NCI-H2081 treated with DMSO at 0.1 percent for 48 hours (cell line): Measurements from ENCODE around the gene HNMT.
"Not testable (repeated sequence)": the region's sequence is repeated elsewhere in the genome, so short reads cannot be mapped to it uniquely, and the experiment has no call there.

Experiments
- DNase-seq: peaks from one replicate; lab custom pipeline; 2025; lab: John Stamatoyannopoulos, UW

HNMT gene

DNA sequence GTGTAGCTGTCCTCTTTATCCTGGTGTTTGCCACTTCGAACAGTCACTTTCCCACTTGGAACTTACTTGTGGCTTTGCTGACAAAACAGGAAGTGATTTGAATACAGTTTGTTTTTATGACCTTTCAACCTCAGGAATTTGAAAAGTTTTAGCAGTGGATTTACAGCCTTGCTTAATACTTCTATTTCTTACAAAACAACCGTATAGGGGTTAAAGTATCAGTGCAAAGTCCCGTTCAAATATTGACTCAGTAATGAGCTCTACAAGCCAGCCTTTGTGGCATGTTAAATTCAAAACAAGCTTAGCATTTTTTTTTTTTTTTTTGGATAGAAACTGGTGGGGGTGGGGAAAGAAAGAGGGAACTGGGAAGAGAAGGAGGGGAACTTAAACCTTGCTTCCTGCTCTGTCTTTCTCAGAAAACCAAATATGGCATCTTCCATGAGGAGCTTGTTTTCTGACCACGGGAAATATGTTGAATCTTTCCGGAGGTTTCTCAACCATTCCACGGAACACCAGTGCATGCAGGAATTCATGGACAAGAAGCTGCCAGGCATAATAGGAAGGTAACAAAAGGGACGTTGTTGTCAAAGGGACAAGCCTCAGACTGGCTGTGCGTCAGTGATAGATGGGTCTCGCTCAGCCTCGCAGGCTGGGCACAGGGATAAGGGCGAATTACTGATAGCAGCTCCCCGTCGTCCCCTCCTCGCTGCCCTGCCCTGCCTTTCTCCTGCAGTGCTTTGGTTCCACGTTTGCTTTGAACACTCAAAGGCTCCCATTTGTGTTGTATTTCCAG, at the start of gene HNMT:
Gene HNMT, plus strand, starts transcription at position 408 of the 793 bp plus-strand sequence. Its CDS starts 19 bp downstream, at position 427.
- DNase-seq = no peak

DNA sequence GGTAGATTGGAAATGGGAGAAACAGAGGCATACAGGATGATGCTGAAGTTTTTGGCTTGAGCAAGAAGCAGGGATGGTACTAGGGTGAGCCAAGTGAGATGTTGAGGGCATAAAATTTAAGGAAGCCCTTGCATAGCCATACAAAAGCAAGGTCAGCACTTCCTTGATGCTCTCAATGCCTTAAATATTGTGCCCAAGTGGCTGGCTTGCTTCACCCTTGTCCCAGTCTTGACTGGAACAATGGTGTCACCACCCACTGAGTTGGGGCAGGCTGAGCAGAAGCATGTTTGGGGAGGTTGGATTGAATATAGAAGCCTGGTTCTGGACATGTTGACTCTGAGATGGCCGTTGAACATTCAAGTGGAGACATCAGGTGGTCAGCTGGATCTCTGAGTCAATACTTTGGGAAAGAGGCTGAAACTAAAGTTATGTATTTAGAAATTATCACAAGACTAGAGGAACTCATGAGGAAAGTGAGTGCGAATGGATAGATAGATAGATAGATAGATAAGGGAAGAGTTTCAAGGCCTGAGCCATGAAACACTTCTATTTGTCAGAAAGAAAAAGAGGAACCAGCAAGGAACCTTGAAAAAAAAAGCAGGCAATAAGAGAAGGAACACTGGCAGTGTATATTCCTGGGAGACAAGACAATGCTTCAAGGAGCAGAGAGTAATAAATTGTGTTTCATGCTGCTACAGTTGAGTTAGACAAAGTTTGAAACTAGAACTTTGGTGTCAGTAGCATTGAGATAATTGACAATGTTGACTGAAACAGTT, 43.0 kb upstream of the HNMT start:
- no peak for DNase-seq

DNA sequence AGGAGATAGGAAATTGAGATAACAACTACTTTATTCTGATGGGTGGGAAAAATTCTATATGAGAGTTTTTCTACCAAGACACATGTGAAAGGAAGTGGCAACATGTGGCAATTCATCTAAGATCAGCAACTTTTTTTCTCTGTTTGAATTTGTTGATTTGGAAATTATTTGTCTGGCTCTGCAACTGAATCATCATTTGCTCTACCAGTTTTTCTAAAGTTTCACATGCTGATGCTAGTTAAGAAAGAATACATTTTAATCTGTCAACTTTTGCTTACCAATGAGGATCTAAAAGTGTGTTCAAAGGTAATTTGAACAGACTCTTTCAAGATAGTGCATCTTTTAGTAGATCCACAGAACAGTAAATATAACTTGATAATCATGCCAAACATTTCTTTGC, 42.1 kb upstream of the HNMT start:
- not testable (repeated sequence) for DNase-seq

- no peak for DNase-seq
These were observed 40.3 kb upstream of the HNMT start for GRCh38 chr2:137924019-137924418.

DNA sequence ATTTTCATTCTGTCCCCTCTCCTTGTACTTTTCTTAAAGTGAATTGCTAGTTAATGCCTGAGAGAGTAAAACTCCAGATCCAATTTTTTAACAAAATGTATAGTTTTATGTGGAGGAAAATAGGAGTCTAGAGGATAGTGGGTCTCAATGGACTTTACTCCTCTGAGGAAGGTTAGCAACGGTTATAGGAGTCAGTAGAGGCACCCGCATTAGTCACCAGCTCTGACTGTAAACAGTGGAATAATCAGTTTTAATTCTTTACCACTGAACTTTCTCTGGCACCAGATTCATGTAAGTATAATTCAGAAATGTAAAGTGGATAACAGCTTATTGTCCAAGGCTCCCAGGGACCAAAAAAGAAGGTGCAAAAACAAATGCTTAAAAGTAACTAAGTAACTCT, 38.7 kb upstream of the HNMT start:
- DNase-seq = no peak

DNA sequence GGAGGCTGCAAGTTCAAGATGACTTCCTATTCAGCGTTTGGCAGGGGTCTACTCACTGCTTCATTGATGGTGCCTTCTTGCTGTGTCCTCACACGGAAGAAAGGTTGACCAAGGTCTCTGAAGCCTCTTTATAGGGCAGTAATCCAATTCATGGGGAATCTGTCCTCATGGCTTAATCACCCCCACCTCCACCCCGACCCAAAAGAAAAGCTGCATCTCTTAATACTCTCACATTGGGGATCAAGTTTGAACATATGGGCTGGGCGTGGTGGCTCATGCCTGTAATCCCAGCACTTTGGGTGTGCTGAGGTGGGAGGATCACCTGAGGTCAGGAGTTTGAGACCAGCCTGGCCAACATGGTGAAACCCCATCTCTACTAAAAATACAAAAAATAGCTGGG, 36.4 kb upstream of the HNMT start:
- no peak for DNase-seq

DNA sequence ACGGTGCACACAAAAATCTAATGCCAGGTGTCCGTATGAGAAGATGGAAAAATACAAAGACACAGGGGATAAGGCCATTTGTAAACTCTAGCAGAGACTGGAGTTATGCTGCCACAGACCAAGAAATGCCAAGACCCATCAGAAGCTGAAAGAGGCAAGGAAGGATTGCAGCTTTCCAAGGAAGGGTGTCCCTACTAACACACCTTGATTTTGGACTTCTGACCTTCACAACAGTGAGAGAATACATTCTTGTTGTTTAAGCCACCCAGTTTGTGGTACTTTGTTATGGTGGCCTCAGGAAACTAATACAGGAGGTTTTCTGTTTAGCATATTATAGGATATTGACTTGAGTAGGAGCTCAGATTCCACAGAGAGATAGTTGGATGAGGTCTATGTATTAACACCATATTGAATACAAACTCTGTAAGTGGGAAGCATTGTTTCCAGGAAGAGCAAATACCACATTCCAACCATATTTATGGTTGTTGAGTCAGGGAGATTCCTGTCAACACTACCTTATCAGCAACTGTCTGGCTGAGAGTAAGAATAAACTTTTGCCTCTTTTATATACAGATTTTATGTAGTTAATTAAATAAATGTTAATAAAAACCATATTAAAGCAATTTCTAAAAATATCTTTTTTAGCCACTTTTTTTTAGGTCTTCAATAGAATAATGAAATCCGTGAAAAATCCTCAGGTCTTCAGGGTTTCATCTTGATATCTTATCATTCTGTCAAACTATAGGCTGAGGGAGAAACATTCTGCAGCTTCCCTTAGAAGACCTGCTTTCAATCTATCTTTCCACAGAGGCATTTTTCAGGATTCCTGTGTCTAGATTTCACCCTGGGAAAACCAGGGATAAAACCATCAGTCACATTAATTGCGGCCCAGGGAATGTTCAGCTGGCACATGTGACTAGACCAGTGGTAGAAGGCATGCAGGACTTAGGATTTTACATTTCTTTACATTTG, 35.4 kb upstream of the HNMT start:
- no peak for DNase-seq

- no peak for DNase-seq
These were observed 34.8 kb upstream of the HNMT start for GRCh38 chr2:137929519-137929916.

GRCh38 chr2:137930146-137930545, 34.1 kb upstream of the HNMT start:
- DNase-seq = no peak

DNA sequence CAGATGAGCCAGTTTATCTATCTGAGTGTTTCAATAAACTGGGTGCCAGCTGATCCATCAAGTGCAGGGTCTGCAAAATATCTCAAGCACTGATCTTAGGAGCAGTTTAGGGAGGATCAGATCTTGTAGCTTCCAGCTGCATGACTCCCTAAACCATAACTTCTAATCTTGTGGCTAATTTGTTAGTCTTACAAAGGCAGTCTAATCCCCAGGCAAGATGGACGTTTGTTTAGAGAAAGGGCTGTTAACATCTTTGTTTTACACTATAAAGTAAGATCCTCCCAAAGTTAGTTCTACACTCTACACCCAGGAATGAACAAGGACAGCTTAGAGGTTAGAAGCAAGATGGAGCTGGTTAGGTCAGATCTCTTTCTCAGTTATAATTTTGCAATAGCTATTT, 28.7 kb upstream of the HNMT start:
- no peak for DNase-seq

GRCh38 chr2:137937246-137937645, 27.0 kb upstream of the HNMT start:
- no peak for DNase-seq

- no peak for DNase-seq
These were observed 26.5 kb upstream of the HNMT start for GRCh38 chr2:137937778-137938177.

- no peak for DNase-seq
These were observed 26.1 kb upstream of the HNMT start for GRCh38 chr2:137938204-137938603.

DNA sequence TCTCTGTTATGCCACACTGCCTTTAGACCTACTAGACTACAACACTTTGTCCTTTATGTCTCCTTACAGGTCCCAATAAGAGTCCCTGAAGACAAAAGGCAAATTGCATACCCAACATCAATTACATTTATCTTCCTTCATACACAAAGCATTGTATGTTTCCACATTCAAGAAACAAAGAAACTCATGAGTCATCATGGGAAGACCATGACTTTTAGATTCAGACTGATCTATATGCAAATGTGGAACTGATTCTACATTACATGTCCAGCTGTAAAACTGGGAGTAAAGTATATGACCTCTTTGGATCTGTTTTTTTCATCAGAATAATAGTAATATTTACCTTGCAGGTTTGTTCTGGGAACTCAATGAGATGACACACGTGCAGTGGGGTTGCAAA, 25.2 kb upstream of the HNMT start:
- DNase-seq = no peak

- no peak for DNase-seq
These were observed 24.1 kb upstream of the HNMT start for GRCh38 chr2:137940154-137940553.

GRCh38 chr2:137942037-137942832, 22.0 kb upstream of the HNMT start:
- DNase-seq = no peak

GRCh38 chr2:137942833-137943677, 21.2 kb upstream of the HNMT start:
- DNase-seq = no peak

DNA sequence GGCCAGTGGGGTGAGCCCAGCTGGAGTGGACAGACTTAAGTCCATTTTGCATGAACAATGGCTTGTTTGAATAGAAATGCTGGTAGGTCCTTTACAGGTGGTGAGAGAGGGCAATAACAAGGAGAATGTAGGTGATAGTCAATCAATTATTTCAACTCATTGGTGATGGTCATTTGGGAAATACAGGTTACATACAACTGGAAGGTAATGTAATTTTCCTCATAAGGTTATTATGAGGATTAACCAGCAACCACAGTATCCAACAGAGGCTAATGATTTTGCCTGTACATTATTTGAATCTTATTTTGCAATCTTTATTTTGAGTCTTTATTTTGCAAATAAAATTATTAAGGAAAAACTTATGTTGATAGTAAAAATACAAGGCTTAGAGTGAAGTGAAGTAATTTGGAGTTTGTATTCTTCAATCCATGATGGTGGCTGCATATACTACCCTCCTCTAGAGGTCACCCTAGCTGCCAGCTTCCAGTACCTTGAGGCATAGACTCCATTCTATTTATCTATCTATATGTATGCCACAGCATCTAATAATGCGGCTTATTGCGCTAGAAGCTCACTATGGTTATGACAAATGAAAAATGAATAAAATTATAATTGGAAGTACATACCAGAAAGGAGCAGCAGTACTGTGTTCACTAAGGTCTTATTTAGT, 20.5 kb upstream of the HNMT start:
- no peak for DNase-seq

GRCh38 chr2:137944714-137945113, 19.6 kb upstream of the HNMT start:
- DNase-seq = no peak

DNA sequence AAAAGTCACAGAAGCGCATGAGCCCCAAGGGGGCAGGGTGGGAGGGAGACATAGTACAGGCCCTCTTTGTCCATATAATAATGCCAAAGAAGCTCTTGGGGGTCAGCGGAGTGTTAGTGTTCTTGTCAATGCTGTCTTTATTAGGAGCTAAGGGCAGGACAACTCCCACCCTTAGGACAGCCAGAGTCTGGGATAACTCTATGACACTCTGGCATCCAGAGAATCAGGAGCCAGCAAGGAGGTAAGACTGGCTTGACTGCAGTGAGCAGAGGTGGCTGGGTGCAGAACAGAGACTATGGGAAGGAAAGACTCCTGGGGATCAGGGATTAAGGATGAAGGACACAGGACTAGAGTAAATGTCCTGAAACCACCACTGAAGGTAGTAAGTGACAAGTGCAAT, 19.0 kb upstream of the HNMT start:
- no peak for DNase-seq
